OCI-LY1 (cell line): ENCODE results near the gene CHRNA4.
"Not testable (repeated sequence)": the region's sequence is repeated elsewhere in the genome, so short reads cannot be mapped to it uniquely, and the experiment has no call there.

ENCODE experiments used
- H2AFZ ChIP-seq: fragments of 200-600 bp; sonication (generic), shearing (Covaris generic); 2 replicates; pipeline ENCODE4 v1.6.0; 2014; ENCODE audit warnings: antibody characterized with exemption, mild to moderate bottlenecking, low read length
- H3F3A ChIP-seq: fragments of 200-600 bp; sonication (generic), shearing (Covaris generic); 2 replicates; pipeline ENCODE4 v1.6.0; 2014; ENCODE audit warnings: mild to moderate bottlenecking, antibody characterized with exemption, low read length, moderate library complexity; ENCODE audit not compliant: insufficient read depth
- H3K27ac ChIP-seq: fragments of 200-600 bp; sonication (generic); 2 replicates; pipeline ENCODE4 v1.5.1; 2014; ENCODE audit warnings: low read length, mixed run types, mild to moderate bottlenecking, low read depth; ENCODE audit not compliant: poor library complexity, severe bottlenecking
- H3K27me3 ChIP-seq: fragments of 200-600 bp; sonication (generic); 2 replicates; pipeline ENCODE4 v1.6.0; 2014; ENCODE audit warnings: antibody characterized with exemption, mild to moderate bottlenecking, low read length, moderate library complexity; ENCODE audit not compliant: insufficient read depth
- H3K36me3 ChIP-seq: fragments of 200-600 bp; sonication (generic); 2 replicates; pipeline ENCODE4 v1.6.1; 2014; ENCODE audit warnings: mild to moderate bottlenecking, antibody characterized with exemption, low read length, moderate library complexity, mixed read lengths; ENCODE audit not compliant: insufficient read depth
- H3K4me1 ChIP-seq: fragments of 200-600 bp; sonication (generic); 2 replicates; pipeline ENCODE4 v1.5.1; 2014; ENCODE audit warnings: mild to moderate bottlenecking, low read length, moderate library complexity; ENCODE audit not compliant: insufficient read depth, severe bottlenecking
- H3K4me2 ChIP-seq: fragments of 200-600 bp; sonication (generic), shearing (Covaris generic); 2 replicates; pipeline ENCODE4 v1.6.1; 2014; ENCODE audit warnings: low read length
- H3K4me3 ChIP-seq: fragments of 200-600 bp; sonication (generic); 2 replicates; pipeline ENCODE4 v1.5.1; 2014; ENCODE audit warnings: low read length, low read depth, mild to moderate bottlenecking, mixed read lengths; ENCODE audit not compliant: poor library complexity, severe bottlenecking
- H3K79me2 ChIP-seq: fragments of 200-600 bp; shearing (Covaris generic); 2 replicates; pipeline ENCODE4 v1.6.1; 2016; ENCODE audit warnings: mixed run types, low read length, mixed read lengths; ENCODE audit not compliant: insufficient read depth
- H3K9ac ChIP-seq: fragments of 200-600 bp; sonication (generic), shearing (Covaris generic); 2 replicates; pipeline ENCODE4 v1.6.1; 2014; ENCODE audit warnings: mild to moderate bottlenecking, low read length, mixed read lengths
- H3K9me2 ChIP-seq: fragments of 200-600 bp; sonication (generic), shearing (Covaris generic); 2 replicates; pipeline ENCODE4 v1.6.1; 2014; ENCODE audit warnings: low read depth, mild to moderate bottlenecking, low read length, mixed read lengths
- H3K9me3 ChIP-seq: fragments of 200-600 bp; shearing (Covaris generic); 2 replicates; pipeline ENCODE4 v1.6.1; 2014; ENCODE audit warnings: low read length, mixed read lengths
- H4K20me1 ChIP-seq: fragments of 200-600 bp; sonication (generic), shearing (Covaris generic); 2 replicates; pipeline ENCODE4 v1.6.0; 2016; ENCODE audit warnings: mild to moderate bottlenecking, low read length; ENCODE audit not compliant: insufficient read depth
- CTCF ChIP-seq: fragments of 200-600 bp; sonication (generic), shearing (Covaris generic); IDR thresholded peaks from 2 replicates; pipeline ENCODE4 v1.5.1; 2017; ENCODE audit warnings: mild to moderate bottlenecking, antibody characterized with exemption, low read length, moderate library complexity, mixed read lengths
- EZH2 ChIP-seq: fragments of 200-600 bp; sonication (generic), shearing (Covaris generic); IDR thresholded peaks from 2 replicates; pipeline ENCODE4 v1.8.0; 2017; ENCODE audit warnings: borderline replicate concordance, mixed run types, mild to moderate bottlenecking, antibody characterized with exemption, low read length, moderate library complexity, mixed read lengths

CHRNA4 gene

GRCh38 chr20:63344616-63345327 lies 16.4 kb downstream of the CHRNA4 start:
- no peaks in the 10 kb centered on the region for H3K79me2 ChIP-seq
- H2AFZ ChIP-seq: no peak overlapping the region
- H3K4me2 ChIP-seq: no peak overlapping the region
- no peaks in the 10 kb centered on the region for H3K36me3 ChIP-seq
- no peaks in the 10 kb centered on the region for H3K9me3 ChIP-seq
- H3K27ac ChIP-seq: no peak overlapping the region
- H3K27me3 ChIP-seq: peaks cover 7% of the 10 kb centered on the region
- TF ChIP-seq CTCF (no peak), EZH2 (no peak)
- no peak overlapping the region for H3K4me3 ChIP-seq
- no peaks in the 10 kb centered on the region for H3K9me2 ChIP-seq
- no peaks in the 10 kb centered on the region for H3K4me1 ChIP-seq
- H3K9ac ChIP-seq: no peak overlapping the region
- H3F3A ChIP-seq: no peaks in the 10 kb centered on the region
- H4K20me1 ChIP-seq: no peaks in the 10 kb centered on the region

DNA sequence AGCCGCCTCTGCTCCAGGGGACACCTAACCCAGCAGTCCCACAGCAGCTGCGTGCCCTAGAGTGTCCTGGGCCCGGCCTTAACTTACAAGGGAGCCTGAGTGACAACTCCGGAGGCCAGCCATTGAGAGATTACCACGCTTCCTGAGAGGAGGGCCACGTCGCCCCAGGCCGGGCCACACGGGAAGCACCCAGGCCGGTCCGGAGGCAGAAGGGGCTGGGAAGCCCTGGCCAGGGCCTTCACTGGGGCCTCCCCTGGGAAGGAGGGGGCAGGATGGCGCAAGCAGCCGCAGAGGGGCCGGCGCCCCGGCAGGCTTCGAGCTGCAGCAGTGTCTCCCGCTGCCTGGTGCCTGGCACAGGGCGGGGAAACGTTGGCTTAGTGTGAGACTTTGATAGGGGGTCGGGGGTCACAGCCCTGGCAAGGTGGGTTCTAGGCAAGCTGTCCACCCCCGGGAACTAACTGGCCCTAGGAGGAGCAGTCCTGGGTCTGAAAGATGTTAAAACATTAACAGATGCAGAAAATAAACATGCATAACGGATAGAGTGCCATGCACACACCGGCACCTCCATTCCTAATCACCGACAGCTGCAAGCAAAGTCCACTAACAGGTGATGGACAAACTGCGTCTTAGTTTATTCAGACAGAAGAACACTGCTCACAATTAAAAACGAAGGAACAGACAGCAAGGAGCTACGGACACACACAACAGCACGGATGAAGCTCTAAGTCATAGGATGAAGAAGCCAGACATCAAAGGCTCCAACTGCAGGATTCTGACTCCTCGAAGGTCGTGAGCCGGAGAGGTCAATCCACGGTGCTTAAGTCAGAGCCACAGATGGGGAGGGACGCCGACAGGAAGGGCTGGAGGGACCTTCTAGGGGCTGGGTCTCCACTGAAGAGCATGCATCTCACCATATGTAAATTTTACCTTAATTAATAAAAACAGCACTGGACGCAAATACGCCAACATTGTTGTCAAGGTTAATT lies 17.4 kb downstream of the CHRNA4 start:
- no peak overlapping the region for H3K27ac ChIP-seq
- no peak overlapping the region for H3K4me2 ChIP-seq
- H2AFZ ChIP-seq: no peak overlapping the region
- no peak overlapping the region for H3K9ac ChIP-seq
- H3F3A ChIP-seq: no peaks in the 10 kb centered on the region
- no peaks in the 10 kb centered on the region for H3K79me2 ChIP-seq
- no peaks in the 10 kb centered on the region for H3K36me3 ChIP-seq
- TF ChIP-seq CTCF (no peak), EZH2 (no peak)
- no peaks in the 10 kb centered on the region for H4K20me1 ChIP-seq
- no peaks in the 10 kb centered on the region for H3K9me3 ChIP-seq
- H3K4me1 ChIP-seq: no peaks in the 10 kb centered on the region
- peaks cover 7% of the 10 kb centered on the region for H3K27me3 ChIP-seq
- no peak overlapping the region for H3K4me3 ChIP-seq
- H3K9me2 ChIP-seq: no peaks in the 10 kb centered on the region

GRCh38 chr20:63342561-63343459 lies 18.3 kb downstream of the CHRNA4 start:
- peaks cover 7% of the 10 kb centered on the region for H3K27me3 ChIP-seq

DNA sequence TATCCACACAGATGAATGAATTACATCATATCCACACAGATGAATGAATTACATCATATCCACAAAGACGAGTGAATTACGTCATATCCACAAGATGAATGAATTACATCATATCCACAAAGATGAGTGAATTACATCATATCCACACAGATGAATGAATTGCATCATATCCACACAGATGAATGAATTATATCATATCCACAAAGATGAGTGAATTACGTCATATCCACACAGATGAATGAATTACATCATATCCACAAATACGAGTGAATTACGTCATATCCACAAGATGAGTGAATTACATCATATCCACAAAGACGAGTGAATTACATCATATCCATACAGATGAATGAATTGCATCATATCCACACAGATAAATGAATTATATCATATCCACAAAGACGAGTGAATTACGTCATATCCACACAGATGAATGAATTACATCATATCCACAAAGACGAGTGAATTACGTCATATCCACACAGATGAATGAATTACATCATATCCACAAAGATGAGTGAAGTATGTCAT lies 20.9 kb downstream of the CHRNA4 start:
- not testable (repeated sequence) for H3K9me3 ChIP-seq, H3K27ac ChIP-seq, H3K4me1 ChIP-seq, H3K9me2 ChIP-seq, H4K20me1 ChIP-seq, H2AFZ ChIP-seq, H3F3A ChIP-seq, H3K79me2 ChIP-seq, H3K27me3 ChIP-seq, H3K36me3 ChIP-seq, H3K9ac ChIP-seq, H3K4me3 ChIP-seq, H3K4me2 ChIP-seq

More at GRCh38 chr20:63342561-63343459, 18.3 kb downstream of the CHRNA4 start:
- no peak for TF ChIP-seq EZH2
- no peak for TF ChIP-seq CTCF
- H3K27ac ChIP-seq: no peak overlapping the region
- no peaks in the 10 kb centered on the region for H4K20me1 ChIP-seq
- no peak overlapping the region for H2AFZ ChIP-seq
- no peak overlapping the region for H3K4me2 ChIP-seq
- no peaks in the 10 kb centered on the region for H3K36me3 ChIP-seq
- no peaks in the 10 kb centered on the region for H3K9me3 ChIP-seq
- H3K79me2 ChIP-seq: no peaks in the 10 kb centered on the region
- no peak overlapping the region for H3K9ac ChIP-seq
- H3K4me3 ChIP-seq: no peak overlapping the region
- H3K4me1 ChIP-seq: no peaks in the 10 kb centered on the region
- H3K9me2 ChIP-seq: no peaks in the 10 kb centered on the region
- no peaks in the 10 kb centered on the region for H3F3A ChIP-seq
